Muscle layer of duodenum (tissue), 2 donors: ENCODE measurements around the gene PAQR8.

Source experiments
- H3K27ac ChIP-seq: one replicate; pipeline ENCODE4 v1.7.0; 2013; ENCODE audit warnings: mild to moderate bottlenecking, low read length
- H3K27me3 ChIP-seq: one replicate; pipeline ENCODE4 v1.7.0; 2013; ENCODE audit warnings: low read depth, mild to moderate bottlenecking, control low read depth, low read length
- H3K36me3 ChIP-seq, 2 donors: one replicate each; pipeline ENCODE4 v1.7.0; 2013; ENCODE audit warnings: low read length in 2 of 2, control low read depth in 1 of 2, mild to moderate bottlenecking in 1 of 2; ENCODE audit not compliant: insufficient read depth in 2 of 2, control insufficient read depth in 1 of 2
- H3K4me1 ChIP-seq, 2 donors: one replicate each; pipeline ENCODE4 v1.7.0; 2013; ENCODE audit warnings: low read length in 2 of 2, mild to moderate bottlenecking in 2 of 2, control low read depth in 1 of 2, moderate library complexity in 1 of 2; ENCODE audit not compliant: insufficient read depth in 2 of 2, control insufficient read depth in 1 of 2
- H3K4me3 ChIP-seq, 2 donors: one replicate each; pipeline ENCODE4 v1.7.0; 2013; ENCODE audit warnings: low read length in 2 of 2, low read depth in 1 of 2, mild to moderate bottlenecking in 1 of 2
- H3K9me3 ChIP-seq, 2 donors: one replicate each; pipeline ENCODE4 v1.7.0; 2013; ENCODE audit warnings: low read length in 2 of 2, control low read depth in 1 of 2, mild to moderate bottlenecking in 1 of 2; ENCODE audit not compliant: control insufficient read depth in 1 of 2
- donor health status: healthy.

Gene PAQR8

GRCh38 chr6:52331793-52332457 is 30.0 kb upstream of the PAQR8 start:
- no peak overlapping the region for H3K27ac ChIP-seq
- no peaks in the 10 kb centered on the region for H3K27me3 ChIP-seq
- peaks cover 0 to 4% of the 10 kb centered on the region in 2 donors for H3K4me1 ChIP-seq
- H3K4me3 ChIP-seq = no peak overlapping the region
- no peaks in the 10 kb centered on the region for H3K36me3 ChIP-seq
- no peaks in the 10 kb centered on the region for H3K9me3 ChIP-seq

GRCh38 chr6:52333840-52334200 is 28.1 kb upstream of the PAQR8 start:
- peaks cover 0 to 4% of the 10 kb centered on the region in 2 donors for H3K4me1 ChIP-seq
- no peak overlapping the region for H3K4me3 ChIP-seq
- H3K27me3 ChIP-seq = no peaks in the 10 kb centered on the region
- H3K9me3 ChIP-seq = no peaks in the 10 kb centered on the region
- no peak overlapping the region for H3K27ac ChIP-seq
- H3K36me3 ChIP-seq = no peaks in the 10 kb centered on the region

DNA sequence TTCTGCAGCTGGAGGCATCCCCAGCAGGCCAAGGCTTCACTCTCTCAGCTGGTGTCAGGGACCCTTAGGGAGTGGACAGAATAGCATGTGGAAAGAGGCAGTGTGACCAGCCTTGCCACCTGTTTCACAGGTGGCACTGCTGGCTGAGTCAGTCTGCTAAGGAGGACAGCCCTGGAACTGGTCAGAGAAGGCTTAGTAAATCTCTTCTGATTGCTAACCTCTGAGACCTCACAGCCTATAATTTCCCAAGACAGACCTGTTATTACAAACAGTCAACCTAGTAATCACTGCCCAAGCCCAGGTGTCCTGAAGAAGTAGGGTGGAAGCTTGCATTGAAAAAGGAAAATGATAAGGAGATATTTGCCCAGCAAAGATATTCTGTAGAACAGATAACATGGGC is 26.4 kb upstream of the PAQR8 start:
- Histone ChIP-seq H3K27ac (no peak overlapping the region), H3K36me3 (no peaks in the 10 kb centered on the region), H3K4me3 (no peak overlapping the region), H3K9me3 (no peaks in the 10 kb centered on the region), H3K27me3 (no peaks in the 10 kb centered on the region), H3K4me1 (no peaks in the 10 kb centered on the region)

DNA sequence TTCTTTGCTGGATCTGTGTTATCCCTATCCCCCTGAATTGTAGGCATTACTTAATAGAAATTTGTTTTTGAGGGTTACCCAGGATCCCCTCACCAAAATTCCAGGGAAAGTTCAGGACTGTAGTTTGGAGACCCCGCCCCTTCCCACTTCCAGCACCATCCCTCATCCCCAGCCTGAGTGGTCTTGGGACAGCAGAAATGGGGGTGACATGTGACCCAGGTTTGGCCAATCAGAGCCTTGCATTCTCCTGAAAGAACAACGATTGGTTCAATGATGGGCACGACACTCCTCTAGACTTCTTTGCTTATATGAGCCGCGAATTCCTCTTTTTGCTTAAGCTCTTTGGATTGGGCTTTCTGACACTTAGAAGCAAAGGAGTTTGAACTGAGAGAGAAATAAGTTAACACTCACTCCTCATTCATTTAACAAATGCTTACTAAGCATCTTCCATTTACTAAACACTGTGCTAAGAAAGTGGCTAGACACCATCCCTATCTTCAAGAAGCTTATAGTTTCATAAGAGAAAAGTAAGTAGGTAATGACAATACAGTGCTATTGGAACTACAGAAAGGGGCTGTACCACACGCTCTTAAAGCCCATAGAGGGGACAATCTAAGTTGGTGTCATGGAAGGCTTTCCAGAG is 24.9 kb upstream of the PAQR8 start:
- no peaks in the 10 kb centered on the region for H3K36me3 ChIP-seq
- H3K27me3 ChIP-seq = no peaks in the 10 kb centered on the region
- H3K9me3 ChIP-seq = no peaks in the 10 kb centered on the region
- peaks cover 0 to 3% of the 10 kb centered on the region in 2 donors for H3K4me1 ChIP-seq
- no peak overlapping the region for H3K27ac ChIP-seq
- no peak overlapping the region for H3K4me3 ChIP-seq

GRCh38 chr6:52337633-52338290 is 24.2 kb upstream of the PAQR8 start:
- H3K9me3 ChIP-seq = no peaks in the 10 kb centered on the region
- no peak overlapping the region for H3K4me3 ChIP-seq
- H3K27me3 ChIP-seq = no peaks in the 10 kb centered on the region
- peaks cover 0 to 3% of the 10 kb centered on the region in 2 donors for H3K4me1 ChIP-seq
- no peaks in the 10 kb centered on the region for H3K36me3 ChIP-seq
- H3K27ac ChIP-seq = no peak overlapping the region

DNA sequence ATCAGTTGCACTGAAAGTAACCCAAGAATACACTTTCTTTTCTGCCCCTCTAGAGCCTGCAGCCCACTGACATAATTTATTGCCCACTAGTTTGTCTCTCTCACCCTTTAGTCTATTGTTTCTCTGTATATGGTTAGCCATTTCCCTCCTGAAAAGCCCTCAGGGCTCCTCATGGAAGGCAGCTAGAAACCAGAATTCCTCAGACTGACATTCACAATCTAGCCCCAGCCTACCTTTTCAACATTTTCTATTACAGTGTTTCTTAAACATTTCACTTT is 21.4 kb upstream of the PAQR8 start:
- Histone ChIP-seq H3K27ac (no peak overlapping the region), H3K27me3 (no peaks in the 10 kb centered on the region), H3K9me3 (no peaks in the 10 kb centered on the region), H3K36me3 (no peaks in the 10 kb centered on the region), H3K4me1 (peaks cover 0 to 3% of the 10 kb centered on the region in 2 donors), H3K4me3 (no peak overlapping the region)

- Histone ChIP-seq H3K27ac (no peak overlapping the region), H3K36me3 (no peaks in the 10 kb centered on the region), H3K4me3 (no peak overlapping the region), H3K27me3 (no peaks in the 10 kb centered on the region), H3K9me3 (no peaks in the 10 kb centered on the region), H3K4me1 (peaks cover 0 to 3% of the 10 kb centered on the region in 2 donors)
Measured at GRCh38 chr6:52341561-52342260, 20.2 kb upstream of the PAQR8 start.

DNA sequence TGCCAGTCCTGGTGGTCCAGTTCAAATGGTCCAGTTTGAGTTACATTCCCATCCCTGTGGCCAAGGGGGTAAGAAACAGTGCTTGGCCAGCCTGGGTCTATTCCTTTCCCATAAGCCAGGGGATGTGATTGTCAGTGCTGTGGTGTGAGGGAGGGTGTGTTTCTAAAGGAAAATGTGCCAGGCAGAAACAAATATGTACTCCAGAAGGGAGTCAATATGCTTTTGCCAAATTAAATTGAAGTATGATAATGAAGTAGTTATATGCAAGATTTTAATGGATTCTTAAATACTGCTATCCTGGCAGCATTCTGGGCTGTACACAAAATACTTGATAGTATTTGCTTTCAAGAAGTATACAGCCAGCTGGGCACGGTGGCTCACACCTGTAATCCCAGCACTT is 16.6 kb upstream of the PAQR8 start:
- no peaks in the 10 kb centered on the region for H3K9me3 ChIP-seq
- H3K27ac ChIP-seq = no peak overlapping the region
- peaks cover 0 to 3% of the 10 kb centered on the region in 2 donors for H3K4me1 ChIP-seq
- no peaks in the 10 kb centered on the region for H3K36me3 ChIP-seq
- H3K27me3 ChIP-seq = no peaks in the 10 kb centered on the region
- no peak overlapping the region for H3K4me3 ChIP-seq

DNA sequence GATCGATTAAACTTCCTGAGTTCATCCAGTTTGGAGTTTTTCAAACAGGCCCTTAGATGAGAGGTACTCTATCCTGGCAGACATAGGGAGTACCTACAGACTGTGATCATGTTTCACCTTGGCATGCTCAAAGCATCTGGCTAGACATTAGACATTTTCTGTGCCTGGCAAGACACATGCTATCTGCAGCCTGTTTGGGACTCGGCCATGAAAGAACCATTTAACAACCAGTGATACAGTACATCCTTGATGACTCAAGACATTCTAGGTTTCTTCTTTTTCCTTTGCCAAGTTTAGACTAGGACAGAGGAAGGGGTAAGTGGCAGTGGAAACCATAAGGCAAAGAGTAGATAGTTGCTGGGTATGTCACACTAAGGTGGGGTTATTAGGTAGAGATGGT is 15.4 kb upstream of the PAQR8 start:
- Histone ChIP-seq H3K4me3 (no peak overlapping the region), H3K27me3 (no peaks in the 10 kb centered on the region), H3K4me1 (peaks cover 0 to 1% of the 10 kb centered on the region in 2 donors), H3K9me3 (no peaks in the 10 kb centered on the region), H3K36me3 (no peaks in the 10 kb centered on the region), H3K27ac (no peak overlapping the region)

- H3K4me1 ChIP-seq = peaks cover 3 to 8% of the 10 kb centered on the region in 2 donors
Measured at GRCh38 chr6:52347818-52348217, 14.1 kb upstream of the PAQR8 start.

DNA sequence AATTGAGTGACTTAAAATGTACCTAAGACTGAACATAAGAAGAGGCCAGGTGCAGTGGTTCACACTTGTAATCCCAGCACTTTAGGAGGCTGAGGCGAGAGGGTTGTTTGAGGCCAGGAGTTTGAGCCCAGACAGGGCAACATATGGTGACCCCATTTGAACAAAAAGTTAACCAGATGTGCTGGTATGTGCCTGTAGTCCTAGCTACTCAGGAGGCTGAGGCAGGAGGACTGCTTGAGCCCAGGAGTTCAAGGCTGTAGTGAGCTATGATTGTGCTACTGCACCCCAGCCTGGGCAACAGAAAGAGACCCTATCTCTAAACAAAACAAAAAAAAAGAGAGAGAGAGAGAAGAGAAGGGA is 10.1 kb upstream of the PAQR8 start:
- Histone ChIP-seq H3K9me3 (no peaks in the 10 kb centered on the region), H3K4me1 (peaks cover 5 to 14% of the 10 kb centered on the region in 2 donors), H3K27me3 (no peaks in the 10 kb centered on the region), H3K36me3 (no peaks in the 10 kb centered on the region), H3K27ac (no peak overlapping the region), H3K4me3 (no peak overlapping the region)

More at GRCh38 chr6:52347818-52348217, 14.1 kb upstream of the PAQR8 start:
- Histone ChIP-seq H3K9me3 (no peaks in the 10 kb centered on the region), H3K27me3 (no peaks in the 10 kb centered on the region), H3K36me3 (no peaks in the 10 kb centered on the region), H3K4me3 (no peak overlapping the region), H3K27ac (no peak overlapping the region)
